HCT116 (cell line): ENCODE data around the gene NOL4L. TPM values are rescaled to one million over a fixed set of nuclear protein-coding genes. Genes with fewer than 3 reads are reported as not detected.

Experiments used
- ATAC-seq: fragments of 200-7000 bp; cut with Tn5 transposase; 2 replicates; pipeline ENCODE4 v1.9.1; 2020; ENCODE audit warnings: mild to moderate bottlenecking, moderate library complexity
- BruUV-seq: library from RNA; stranded (reverse); fragments of 400-500 nt; replicated peaks from 2 replicates; lab custom pipeline; 2021; lab: Mats Ljungman, UMichigan
- CTCF ChIA-PET: fragments of 300-600 bp; sonication (Branson Sonifier 250); formaldehyde crosslinking; loops from one replicate; lab custom pipeline; 2021; ENCODE audit warnings: antibody characterized with exemption; lab: Charles Lee
- POLR2A ChIA-PET: fragments of 300-600, 350-600 bp; sonication (Branson Sonifier 250); formaldehyde crosslinking; loops from one replicate; lab custom pipeline; 2021; ENCODE audit warnings: antibody characterized with exemption; lab: Charles Lee
- RAD21 ChIA-PET, 2 experiments: fragments of 300-600 bp; sonication (Branson Sonifier 250); formaldehyde crosslinking; loops; one replicate each; lab custom pipeline; 2023; ENCODE audit warnings: low total read pairs in 2 of 2; ENCODE audit not compliant: uncharacterized antibody in 2 of 2, unreplicated experiment in 2 of 2, low non-redundant PET in 1 of 2; lab: Charles Lee
- DNase-seq: peaks from one replicate; pipeline ENCODE4 v3.0.0-alpha.2; 2010; ENCODE audit warnings: low read depth, low spot score
- H2AFZ ChIP-seq: fragments of 200-600 bp; shearing (Covaris generic), sonication (generic); 2 replicates; pipeline ENCODE4 v1.6.1; 2017; ENCODE audit warnings: low read depth, mixed run types, mixed read lengths, antibody characterized with exemption, low read length; ENCODE audit not compliant: poor library complexity, severe bottlenecking
- H3K27ac ChIP-seq: 2 replicates; pipeline ENCODE4 v1.5.1; 2012; ENCODE audit warnings: low read depth, low read length
- H3K27me3 ChIP-seq: fragments of 200-600 bp; sonication (generic); 2 replicates; pipeline ENCODE4 v1.6.1; 2016; ENCODE audit warnings: mixed run types, low read length, mixed read lengths; ENCODE audit not compliant: insufficient read depth
- H3K36me3 ChIP-seq, 2 experiments: fragments of 200-500 bp in 1 of 2; fragments of 200-600 bp in 1 of 2; sonication (Bioruptor generic) in 1 of 2; sonication (generic) in 1 of 2; 2 replicates each; pipeline versions ENCODE4 v1.5.1 to v1.6.1; 2014 to 2016; ENCODE audit warnings: low read length in 2 of 2, inconsistent platforms in 1 of 2, mixed read lengths in 1 of 2, mixed run types in 1 of 2; ENCODE audit not compliant: insufficient read depth in 2 of 2, control insufficient read depth in 1 of 2
- H3K4me1 ChIP-seq, 2 experiments: fragments of 200-600 bp in 1 of 2; sonication (generic) in 1 of 2; 2 replicates each; pipeline versions ENCODE4 v1.5.1 to v1.6.1; 2012 to 2017; ENCODE audit warnings: low read length in 2 of 2, inconsistent platforms in 1 of 2, mild to moderate bottlenecking in 1 of 2, mixed read lengths in 1 of 2, mixed run types in 1 of 2, moderate library complexity in 1 of 2; ENCODE audit not compliant: insufficient read depth in 2 of 2, control insufficient read depth in 1 of 2
- H3K4me2 ChIP-seq: fragments of 200-600 bp; sonication (generic); 2 replicates; pipeline ENCODE4 v1.6.1; 2017; ENCODE audit warnings: mixed run types, low read length, mixed read lengths
- H3K4me3 ChIP-seq, 2 experiments: fragments of 200-600 bp in 1 of 2; sonication (generic) in 1 of 2; replicated peaks in 1 of 2; 2 replicates each; pipeline ENCODE4 v1.5.1; 2011 to 2016; ENCODE audit warnings: low read length in 2 of 2, control low read depth in 1 of 2, low read depth in 1 of 2, mild to moderate bottlenecking in 1 of 2, mixed read lengths in 1 of 2, mixed run types in 1 of 2
- H3K79me2 ChIP-seq: fragments of 200-600 bp; sonication (generic); 2 replicates; pipeline ENCODE4 v1.6.1; 2017; ENCODE audit warnings: mild to moderate bottlenecking, mixed run types, low read length, moderate library complexity, mixed read lengths; ENCODE audit not compliant: insufficient read depth
- H3K9ac ChIP-seq: fragments of 200-600 bp; sonication (generic); 2 replicates; pipeline ENCODE4 v1.6.1; 2016; ENCODE audit warnings: low read length, mixed read lengths
- H3K9me2 ChIP-seq: fragments of 200-600 bp; sonication (generic), shearing (Covaris generic); 2 replicates; pipeline ENCODE4 v1.6.1; 2017; ENCODE audit warnings: mixed run types, mild to moderate bottlenecking, moderate library complexity; ENCODE audit not compliant: insufficient read depth
- H3K9me3 ChIP-seq, 2 experiments: fragments of 200-500 bp in 1 of 2; fragments of 200-600 bp in 1 of 2; sonication (Bioruptor generic) in 1 of 2; sonication (generic) in 1 of 2; 2 replicates each; pipeline ENCODE4 v1.6.1; 2014 to 2017; ENCODE audit warnings: low read length in 2 of 2, mixed read lengths in 2 of 2, inconsistent platforms in 1 of 2, low read depth in 1 of 2, mild to moderate bottlenecking in 1 of 2, mixed run types in 1 of 2, moderate library complexity in 1 of 2; ENCODE audit not compliant: control insufficient read depth in 1 of 2, insufficient read depth in 1 of 2
- H4K20me1 ChIP-seq: fragments of 200-600 bp; sonication (generic), shearing (Covaris generic); 2 replicates; pipeline ENCODE4 v1.6.1; 2017; ENCODE audit warnings: mixed run types, mild to moderate bottlenecking, moderate library complexity; ENCODE audit not compliant: insufficient read depth
- CEBPB ChIP-seq: IDR thresholded peaks from 2 replicates; pipeline ENCODE4 v1.6.1; 2012; ENCODE audit warnings: low read depth
- ELF1 ChIP-seq: IDR thresholded peaks from 2 replicates; pipeline ENCODE4 v1.6.1; 2012; ENCODE audit warnings: low read depth, borderline replicate concordance
- EZH2 ChIP-seq: fragments of 200-600 bp; sonication (generic); IDR thresholded peaks from 2 replicates; pipeline ENCODE4 v1.6.1; 2017; ENCODE audit warnings: antibody characterized with exemption, mixed run types
- FOSL1 ChIP-seq: IDR thresholded peaks from 2 replicates; pipeline ENCODE4 v1.6.1; 2012; ENCODE audit warnings: low read depth
- JUND ChIP-seq: IDR thresholded peaks from 2 replicates; pipeline ENCODE4 v1.6.1; 2012
- SRF ChIP-seq: IDR thresholded peaks from 2 replicates; pipeline ENCODE4 v1.6.1; 2012; ENCODE audit warnings: low read depth
- ZNF274 ChIP-seq: fragments of 200-500 bp; sonication (Bioruptor generic); IDR thresholded peaks from 2 replicates; pipeline ENCODE4 v1.6.1; 2014; ENCODE audit warnings: mild to moderate bottlenecking, low read depth, low read length, inconsistent platforms
- intact Hi-C: fragments of 100-400 bp; cut with micrococcal nuclease; formaldehyde crosslinking; loops from 2 replicates; pipeline ENCODE4 v1.10.0; 2022
- total RNA-seq: library from RNA; stranded (reverse); gene quantifications from one replicate; pipeline ENCODE4 v1.2.1, GENCODE V29; 2021; ENCODE audit not compliant: unreplicated experiment
- TF ChIP-seq, protein P1 (sequence below): IDR thresholded peaks from 2 replicates; pipeline ENCODE4 v1.6.1; 2012
- TF ChIP-seq, protein P2 (sequence below): IDR thresholded peaks from 2 replicates; pipeline ENCODE4 v1.6.1; 2011; ENCODE audit warnings: mild to moderate bottlenecking, low read length, moderate library complexity; ENCODE audit not compliant: insufficient replicate concordance; ENCODE audit errors: extremely low read depth

The NOL4L gene
- total RNA-seq, 1 experiment from 2014 or later = 5.9 TPM

DNA sequence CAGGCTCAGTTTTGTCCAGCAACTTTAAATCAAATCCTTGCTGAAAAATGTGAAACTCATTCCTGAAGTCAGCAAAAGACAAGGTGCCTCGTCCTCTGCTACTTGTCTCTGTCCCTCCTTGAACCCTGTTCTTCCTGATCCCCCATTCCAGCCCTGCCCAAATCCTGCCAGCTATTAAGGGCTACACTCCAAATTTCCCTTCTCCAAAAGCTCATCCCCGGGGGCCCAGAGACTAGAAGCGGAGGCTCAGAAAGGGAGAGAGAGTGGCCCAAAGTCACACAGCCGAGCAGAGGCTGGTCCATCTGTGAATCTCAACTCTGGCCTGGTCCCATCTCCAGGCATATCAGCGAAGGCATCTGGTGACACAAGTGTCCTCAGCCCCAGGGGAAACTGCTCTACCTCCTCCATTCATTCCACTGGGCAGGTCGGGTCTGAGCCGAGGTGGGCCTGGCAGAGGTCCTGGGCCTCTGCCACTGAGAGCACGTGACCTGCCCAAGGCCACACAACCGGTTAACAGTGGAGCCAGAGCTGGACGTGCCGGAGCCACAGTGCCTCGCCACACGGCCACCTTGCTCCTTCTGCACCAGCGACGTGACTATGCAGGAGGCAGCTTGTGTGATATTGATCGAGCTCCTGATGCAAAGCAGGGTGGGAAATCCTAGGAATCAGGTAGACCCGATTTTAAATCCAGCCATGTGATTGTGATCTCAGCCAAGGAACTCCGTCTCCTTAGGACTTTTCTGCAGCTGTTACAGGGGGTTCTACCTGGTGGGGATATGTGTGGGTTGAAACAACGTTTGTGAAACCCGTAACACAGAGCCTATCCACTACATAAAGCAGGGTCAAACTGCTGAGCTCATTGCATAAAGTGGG lies 28.6 kb downstream of the NOL4L start:
- ChIA-PET POLR2A (no interaction called here), CTCF (no interaction called here), RAD21 (no interaction called here)
- H3K36me3 ChIP-seq = no peaks in the 10 kb centered on the region
- no peaks in the 10 kb centered on the region for H4K20me1 ChIP-seq
- no peak for DNase-seq
- H3K9me3 ChIP-seq = no peaks in the 10 kb centered on the region
- H3K9ac ChIP-seq = no peak overlapping the region
- ATAC-seq = no peak
- BruUV-seq = no TSS peak
- H3K4me2 ChIP-seq = no peak overlapping the region
- no peaks in the 10 kb centered on the region for H3K79me2 ChIP-seq
- no peak overlapping the region for H2AFZ ChIP-seq
- H3K27ac ChIP-seq = no peak overlapping the region
- intact Hi-C loops = no loop called here
- no peak overlapping the region for H3K4me3 ChIP-seq
- H3K27me3 ChIP-seq = no peaks in the 10 kb centered on the region
- no peaks in the 10 kb centered on the region for H3K9me2 ChIP-seq
- TF ChIP-seq EZH2 (no peak), SRF (no peak), ZNF274 (no peak), FOSL1 (no peak), CEBPB (no peak), ELF1 (no peak), JUND (no peak)
- TF ChIP-seq, protein P1, sequence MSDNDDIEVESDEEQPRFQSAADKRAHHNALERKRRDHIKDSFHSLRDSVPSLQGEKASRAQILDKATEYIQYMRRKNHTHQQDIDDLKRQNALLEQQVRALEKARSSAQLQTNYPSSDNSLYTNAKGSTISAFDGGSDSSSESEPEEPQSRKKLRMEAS = no peak
- TF ChIP-seq, protein P2, sequence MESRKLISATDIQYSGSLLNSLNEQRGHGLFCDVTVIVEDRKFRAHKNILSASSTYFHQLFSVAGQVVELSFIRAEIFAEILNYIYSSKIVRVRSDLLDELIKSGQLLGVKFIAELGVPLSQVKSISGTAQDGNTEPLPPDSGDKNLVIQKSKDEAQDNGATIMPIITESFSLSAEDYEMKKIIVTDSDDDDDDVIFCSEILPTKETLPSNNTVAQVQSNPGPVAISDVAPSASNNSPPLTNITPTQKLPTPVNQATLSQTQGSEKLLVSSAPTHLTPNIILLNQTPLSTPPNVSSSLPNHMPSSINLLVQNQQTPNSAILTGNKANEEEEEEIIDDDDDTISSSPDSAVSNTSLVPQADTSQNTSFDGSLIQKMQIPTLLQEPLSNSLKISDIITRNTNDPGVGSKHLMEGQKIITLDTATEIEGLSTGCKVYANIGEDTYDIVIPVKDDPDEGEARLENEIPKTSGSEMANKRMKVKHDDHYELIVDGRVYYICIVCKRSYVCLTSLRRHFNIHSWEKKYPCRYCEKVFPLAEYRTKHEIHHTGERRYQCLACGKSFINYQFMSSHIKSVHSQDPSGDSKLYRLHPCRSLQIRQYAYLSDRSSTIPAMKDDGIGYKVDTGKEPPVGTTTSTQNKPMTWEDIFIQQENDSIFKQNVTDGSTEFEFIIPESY = no peak
- H3K4me1 ChIP-seq = peaks cover 33 to 46% of the 10 kb centered on the region in 2 experiments
